Stimulated activated naive CD8-positive, alpha-beta T cell treated with anti-CD3 and anti-CD28 coated beads, Interleukin-15, amount 100 ng/mL, for 72 hours (primary cell): ENCODE measurements around the gene CACNA2D1.
"Not testable (repeated sequence)": the region's sequence is repeated elsewhere in the genome, so short reads cannot be mapped to it uniquely, and the experiment has no call there.

Experiments
- ATAC-seq: fragments of 150-1000 bp; cut with Tn5 transposase; 2 replicates; pipeline ENCODE4 v1.10.0; 2021; ENCODE audit warnings: mild to moderate bottlenecking, moderate library complexity
- DNase-seq, 2 donors: peaks; one replicate each; pipeline ENCODE4 v3.0.0; 2021 to 2022
- H3K27ac Mint-ChIP-seq, 2 donors: one replicate each; pipeline ENCODE4 v1.8.0; 2022; ENCODE audit warnings: mild to moderate bottlenecking in 2 of 2, mixed read lengths in 2 of 2, moderate library complexity in 2 of 2
- H3K27me3 Mint-ChIP-seq: one replicate; pipeline ENCODE4 v1.8.0; 2022; ENCODE audit warnings: mixed read lengths
- H3K4me1 Mint-ChIP-seq: one replicate; pipeline ENCODE4 v1.8.0; 2022; ENCODE audit warnings: mild to moderate bottlenecking, mixed read lengths
- H3K4me3 Mint-ChIP-seq, 2 donors: one replicate each; pipeline ENCODE4 v1.8.0; 2022; ENCODE audit warnings: mild to moderate bottlenecking in 2 of 2, mixed read lengths in 2 of 2, moderate library complexity in 1 of 2
- H3K9me3 Mint-ChIP-seq, 2 donors: one replicate each; pipeline ENCODE4 v1.8.0; 2022; ENCODE audit warnings: mixed read lengths in 2 of 2

The CACNA2D1 gene

GRCh38 chr7:82049442-82049841 lies 394.1 kb downstream of the CACNA2D1 start:
- Mint-ChIP-seq H3K4me3 (no peak overlapping the region), H3K4me1 (no peaks in the 10 kb centered on the region)

DNA sequence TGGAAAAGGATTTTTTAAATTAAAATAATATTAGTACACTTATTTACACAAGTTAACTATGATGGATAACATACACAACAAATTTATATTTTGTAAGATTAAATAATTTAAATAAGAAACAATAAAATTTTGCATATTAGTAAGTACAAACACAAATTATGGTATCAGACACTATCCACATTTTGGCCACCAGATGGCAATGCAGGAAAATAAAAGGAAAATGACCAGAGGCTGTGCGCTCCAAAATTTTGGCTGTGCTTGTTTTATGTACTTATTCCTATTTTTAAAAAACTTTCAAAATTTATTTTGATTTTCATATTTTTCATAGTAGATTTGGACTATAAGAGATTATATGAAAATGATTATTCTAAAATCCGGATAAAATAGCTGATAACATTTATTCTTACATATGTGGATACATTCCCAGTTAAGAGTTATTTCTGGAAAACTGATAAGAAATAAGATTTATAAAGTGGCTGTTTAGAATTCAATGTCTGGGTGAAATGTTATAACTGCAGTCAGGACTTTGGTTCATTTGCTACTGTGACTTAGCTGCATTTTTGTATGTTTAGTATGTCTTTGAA lies 399.0 kb downstream of the CACNA2D1 start:
- Mint-ChIP-seq H3K27ac (no peak overlapping the region), H3K9me3 (no peaks in the 10 kb centered on the region), H3K4me1 (no peaks in the 10 kb centered on the region), H3K4me3 (no peak overlapping the region), H3K27me3 (no peaks in the 10 kb centered on the region)
- DNase-seq (peak in 1 of 2 donors; percentile 9), ATAC-seq (no peak)

More at GRCh38 chr7:82049442-82049841, 394.1 kb downstream of the CACNA2D1 start:
- DNase-seq (no peak), ATAC-seq (no peak)
- no peak overlapping the region for H3K27ac Mint-ChIP-seq
- no peaks in the 10 kb centered on the region for H3K27me3 Mint-ChIP-seq
- no peaks in the 10 kb centered on the region for H3K9me3 Mint-ChIP-seq

- H3K4me3 Mint-ChIP-seq, result no peak overlapping the region
- peak overlapping the region in 1 of 2 donors; percentile 21 for H3K27ac Mint-ChIP-seq
- no peaks in the 10 kb centered on the region for H3K9me3 Mint-ChIP-seq
- no peaks in the 10 kb centered on the region for H3K4me1 Mint-ChIP-seq
- ATAC-seq (no peak), DNase-seq (no peak)
- H3K27me3 Mint-ChIP-seq, result no peaks in the 10 kb centered on the region
Measured at GRCh38 chr7:82039621-82040020, 404.0 kb downstream of the CACNA2D1 start.

DNA sequence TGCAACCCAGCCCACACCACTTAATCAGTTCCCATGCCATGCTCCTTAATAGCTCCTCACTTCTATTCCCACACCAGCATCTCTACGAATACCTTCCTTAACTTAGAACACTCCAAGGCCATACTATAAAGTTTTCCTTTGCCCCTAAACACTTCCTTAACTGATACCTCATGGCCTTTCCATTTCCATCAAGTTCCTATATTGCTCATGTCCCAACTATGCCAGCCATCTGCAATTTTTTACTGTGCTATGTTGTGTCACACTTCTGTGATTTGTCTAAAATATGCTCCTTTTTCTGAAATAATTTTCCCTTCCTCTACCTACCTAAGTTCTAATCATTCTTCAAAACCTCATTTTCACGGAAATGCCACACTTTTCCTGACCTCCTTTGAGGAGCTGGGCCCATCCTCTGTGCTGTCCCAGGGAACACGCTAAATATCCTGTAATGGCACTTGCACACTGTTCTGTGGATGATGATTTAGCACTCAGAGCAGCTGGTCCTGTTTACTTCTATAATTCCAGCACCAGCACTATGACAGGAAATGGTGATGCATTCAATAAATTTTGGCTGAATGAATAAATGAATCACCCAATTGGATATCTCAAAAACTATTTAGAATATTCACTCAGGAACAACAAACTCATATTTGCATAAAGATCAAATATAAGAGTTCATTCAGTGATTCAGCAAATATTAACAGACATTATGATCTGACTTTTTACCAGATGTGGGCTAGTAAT lies 407.3 kb downstream of the CACNA2D1 start:
- ATAC-seq (no peak), DNase-seq (no peak)
- no peak overlapping the region for H3K27ac Mint-ChIP-seq
- no peaks in the 10 kb centered on the region for H3K27me3 Mint-ChIP-seq
- H3K4me3 Mint-ChIP-seq, result no peak overlapping the region
- H3K4me1 Mint-ChIP-seq, result no peaks in the 10 kb centered on the region
- no peaks in the 10 kb centered on the region for H3K9me3 Mint-ChIP-seq

- H3K4me3 Mint-ChIP-seq, result no peak overlapping the region
- no peak overlapping the region for H3K27ac Mint-ChIP-seq
- H3K27me3 Mint-ChIP-seq, result no peaks in the 10 kb centered on the region
- H3K4me1 Mint-ChIP-seq, result no peaks in the 10 kb centered on the region
- H3K9me3 Mint-ChIP-seq, result no peaks in the 10 kb centered on the region
- no peak for DNase-seq
- ATAC-seq, result no peak
Measured at GRCh38 chr7:82035456-82035855, 408.1 kb downstream of the CACNA2D1 start.

GRCh38 chr7:82032901-82033300 lies 410.7 kb downstream of the CACNA2D1 start:
- ATAC-seq (no peak), DNase-seq (no peak)
- H3K9me3 Mint-ChIP-seq, result no peaks in the 10 kb centered on the region
- no peaks in the 10 kb centered on the region for H3K27me3 Mint-ChIP-seq
- H3K4me1 Mint-ChIP-seq, result no peaks in the 10 kb centered on the region
- H3K4me3 Mint-ChIP-seq, result no peak overlapping the region
- H3K27ac Mint-ChIP-seq, result no peak overlapping the region

GRCh38 chr7:82029236-82029913 lies 414.2 kb downstream of the CACNA2D1 start:
- Mint-ChIP-seq H3K9me3 (no peaks in the 10 kb centered on the region), H3K27ac (no peak overlapping the region), H3K27me3 (no peaks in the 10 kb centered on the region), H3K4me1 (no peaks in the 10 kb centered on the region), H3K4me3 (no peak overlapping the region)
- ATAC-seq (no peak), DNase-seq (no peak)

DNA sequence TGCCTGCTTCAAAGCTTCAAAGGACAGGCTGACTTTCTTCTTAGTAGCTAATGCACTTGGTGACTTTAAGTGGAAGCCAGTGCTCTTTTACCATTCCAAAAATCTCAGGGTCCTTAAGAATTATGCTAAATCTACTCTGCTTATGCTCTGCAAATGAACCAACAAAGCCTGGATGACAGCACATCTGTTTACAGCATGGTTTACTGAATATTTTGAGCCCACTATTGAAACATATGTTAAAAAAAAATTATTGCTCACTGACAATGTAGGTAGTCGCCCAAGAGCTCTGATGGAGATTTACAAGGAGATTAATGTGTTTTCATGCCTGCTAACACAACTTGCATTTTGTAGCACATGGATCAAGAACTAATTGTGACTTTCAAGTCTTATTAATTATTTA lies 415.5 kb downstream of the CACNA2D1 start:
- H3K27me3 Mint-ChIP-seq, result no peaks in the 10 kb centered on the region
- no peak for DNase-seq
- H3K4me3 Mint-ChIP-seq, result no peak overlapping the region
- no peak for ATAC-seq
- no peaks in the 10 kb centered on the region for H3K9me3 Mint-ChIP-seq
- no peak overlapping the region for H3K27ac Mint-ChIP-seq
- no peaks in the 10 kb centered on the region for H3K4me1 Mint-ChIP-seq

GRCh38 chr7:82021713-82022112 lies 421.9 kb downstream of the CACNA2D1 start:
- no peak for ATAC-seq
- no peaks in the 10 kb centered on the region for H3K4me1 Mint-ChIP-seq

DNA sequence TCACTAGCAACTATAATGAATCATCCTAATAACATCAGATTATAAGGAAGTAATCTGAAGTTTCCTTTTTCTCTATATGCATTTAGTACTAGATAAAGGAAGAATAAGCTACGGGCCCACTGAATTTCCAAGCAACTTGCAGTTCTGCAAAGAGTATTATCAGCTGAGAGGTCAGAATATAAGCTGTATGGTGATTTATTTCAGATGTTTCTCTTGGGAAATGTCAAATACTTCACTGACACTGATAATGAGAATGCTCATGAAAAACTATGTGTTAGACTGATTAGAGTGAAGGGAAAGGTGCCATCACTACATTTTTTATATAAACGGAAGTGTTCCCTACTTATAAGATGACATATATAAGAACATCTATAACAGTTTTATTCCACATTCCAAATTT lies 422.5 kb downstream of the CACNA2D1 start:
- ATAC-seq (no peak), DNase-seq (no peak)
- H3K9me3 Mint-ChIP-seq, result no peaks in the 10 kb centered on the region
- H3K4me1 Mint-ChIP-seq, result no peaks in the 10 kb centered on the region
- H3K27me3 Mint-ChIP-seq, result no peaks in the 10 kb centered on the region
- H3K27ac Mint-ChIP-seq, result no peak overlapping the region
- no peak overlapping the region for H3K4me3 Mint-ChIP-seq

More at GRCh38 chr7:82021713-82022112, 421.9 kb downstream of the CACNA2D1 start:
- Mint-ChIP-seq H3K27me3 (no peaks in the 10 kb centered on the region), H3K9me3 (no peaks in the 10 kb centered on the region), H3K27ac (no peak overlapping the region), H3K4me3 (no peak overlapping the region)
- no peak for DNase-seq

GRCh38 chr7:82019551-82020475 lies 423.8 kb downstream of the CACNA2D1 start:
- no peaks in the 10 kb centered on the region for H3K9me3 Mint-ChIP-seq
- no peak overlapping the region for H3K4me3 Mint-ChIP-seq
- DNase-seq (no peak), ATAC-seq (no peak)
- H3K4me1 Mint-ChIP-seq, result no peaks in the 10 kb centered on the region
- H3K27me3 Mint-ChIP-seq, result no peaks in the 10 kb centered on the region
- H3K27ac Mint-ChIP-seq, result no peak overlapping the region

- DNase-seq, result no peak
- Mint-ChIP-seq H3K9me3 (no peaks in the 10 kb centered on the region), H3K27me3 (no peaks in the 10 kb centered on the region), H3K4me3 (no peak overlapping the region), H3K4me1 (no peaks in the 10 kb centered on the region), H3K27ac (no peak overlapping the region)
- ATAC-seq, result no peak
Measured at GRCh38 chr7:82018226-82018625, 425.4 kb downstream of the CACNA2D1 start.

- H3K9me3 Mint-ChIP-seq, result no peaks in the 10 kb centered on the region
- H3K4me3 Mint-ChIP-seq, result no peak overlapping the region
- no peak for ATAC-seq
- no peak overlapping the region for H3K27ac Mint-ChIP-seq
- H3K4me1 Mint-ChIP-seq, result no peaks in the 10 kb centered on the region
- DNase-seq, result no peak
- no peaks in the 10 kb centered on the region for H3K27me3 Mint-ChIP-seq
Measured at GRCh38 chr7:82017334-82017943, 426.1 kb downstream of the CACNA2D1 start.

DNA sequence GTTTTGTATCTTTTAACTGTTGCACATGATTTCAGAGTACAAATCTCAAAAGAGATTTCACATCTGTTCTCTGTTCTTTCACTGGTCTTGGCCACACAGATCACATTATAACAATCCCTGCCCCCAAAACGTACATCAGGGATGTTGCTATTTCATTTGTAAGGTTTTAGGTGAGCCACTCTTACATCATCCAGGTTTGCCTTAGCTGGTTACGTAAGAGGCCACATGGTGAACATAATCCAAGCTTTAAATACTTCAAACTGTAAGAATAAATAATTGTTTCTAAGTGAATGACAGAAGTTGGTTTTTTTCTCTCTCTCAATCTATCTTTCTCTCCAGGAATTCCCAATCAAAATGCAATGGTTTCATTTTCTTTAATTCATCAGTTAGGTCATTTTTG lies 427.8 kb downstream of the CACNA2D1 start:
- no peaks in the 10 kb centered on the region for H3K4me1 Mint-ChIP-seq
- no peak overlapping the region for H3K4me3 Mint-ChIP-seq
- ATAC-seq, result no peak
- no peaks in the 10 kb centered on the region for H3K9me3 Mint-ChIP-seq
- no peak for DNase-seq
- H3K27me3 Mint-ChIP-seq, result no peaks in the 10 kb centered on the region
- no peak overlapping the region for H3K27ac Mint-ChIP-seq

DNA sequence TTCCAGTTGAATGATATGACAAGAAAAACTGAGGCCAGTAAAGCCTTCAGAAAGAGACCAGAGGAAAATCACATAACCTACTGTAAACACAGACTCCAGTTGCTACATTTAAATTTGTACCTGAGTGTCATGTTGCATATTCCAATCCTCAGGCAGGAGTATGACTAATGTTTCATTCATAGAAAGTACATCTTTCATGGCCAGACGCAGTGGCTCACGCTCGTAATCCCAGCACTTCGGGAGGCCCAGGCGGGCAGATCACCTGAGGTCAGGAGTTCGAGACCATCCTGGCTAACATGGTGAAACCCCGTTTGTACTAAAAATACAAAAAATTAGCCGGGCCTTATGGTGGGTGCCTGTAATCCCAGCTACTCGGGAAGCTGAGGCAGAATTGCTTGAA lies 429.0 kb downstream of the CACNA2D1 start:
- H3K4me3 Mint-ChIP-seq, H3K4me1 Mint-ChIP-seq, H3K9me3 Mint-ChIP-seq, H3K27ac Mint-ChIP-seq, DNase-seq, ATAC-seq, H3K27me3 Mint-ChIP-seq: not testable (repeated sequence)
